ENCODE measurements around the gene ITIH1.

The ITIH1 gene

GRCh38 chr3:52796411-52796810 lies 19.0 kb downstream of the ITIH1 start:
- TF ChIP-seq Cebpa-rat (IDR thresholded peaks at IDR 0.05), result no peak
- Histone ChIP-seq H3K36me3 (no peaks in the 10 kb centered on the region), H4K20me1 (no peaks in the 10 kb centered on the region), H3K9me3 (replicated peaks in 1 of 11) (no peaks in the 10 kb centered on the region), H3K27ac (peak overlapping the region in 4 of 11 experiments; percentile 77 to 89 (median 86); a peak in 6 of 22 replicates), H3K4me1 (peaks cover 30 to 90% (median 70%) of the 10 kb centered on the region in 10 experiments), H3K4me3 (no peak overlapping the region), H3K27me3 (peaks cover 0 to 2% (median 0%) of the 10 kb centered on the region in 11 experiments; a peak in 2 of 22 replicates), H3K4me2 (peak overlapping the region in 8 of 11 experiments; percentile 75 to 98 (median 90); a peak in 15 of 22 replicates), H3K9ac (no peak overlapping the region)

- H3K4me1 ChIP-seq, result peaks cover 21 to 75% (median 50%) of the 10 kb centered on the region in 10 experiments
- H3K9me3 ChIP-seq (replicated peaks in 1 of 11), result no peaks in the 10 kb centered on the region
- no peak for TF ChIP-seq Cebpa-rat (IDR thresholded peaks at IDR 0.05)
- H3K4me2 ChIP-seq, result peak overlapping the region in 6 of 11 experiments; percentile 1 to 98 (median 36); a peak in 10 of 22 replicates
- peak overlapping the region in 3 of 11 experiments; percentile 24 to 46 (median 35); a peak in 4 of 22 replicates for H3K27ac ChIP-seq
- H3K27me3 ChIP-seq, result no peaks in the 10 kb centered on the region
- H3K9ac ChIP-seq, result no peak overlapping the region; a peak in 1 of 22 replicates
- H4K20me1 ChIP-seq, result no peaks in the 10 kb centered on the region
- no peak overlapping the region for H3K4me3 ChIP-seq
- no peaks in the 10 kb centered on the region for H3K36me3 ChIP-seq
Measured at GRCh38 chr3:52798376-52798977, 21.1 kb downstream of the ITIH1 start.

DNA sequence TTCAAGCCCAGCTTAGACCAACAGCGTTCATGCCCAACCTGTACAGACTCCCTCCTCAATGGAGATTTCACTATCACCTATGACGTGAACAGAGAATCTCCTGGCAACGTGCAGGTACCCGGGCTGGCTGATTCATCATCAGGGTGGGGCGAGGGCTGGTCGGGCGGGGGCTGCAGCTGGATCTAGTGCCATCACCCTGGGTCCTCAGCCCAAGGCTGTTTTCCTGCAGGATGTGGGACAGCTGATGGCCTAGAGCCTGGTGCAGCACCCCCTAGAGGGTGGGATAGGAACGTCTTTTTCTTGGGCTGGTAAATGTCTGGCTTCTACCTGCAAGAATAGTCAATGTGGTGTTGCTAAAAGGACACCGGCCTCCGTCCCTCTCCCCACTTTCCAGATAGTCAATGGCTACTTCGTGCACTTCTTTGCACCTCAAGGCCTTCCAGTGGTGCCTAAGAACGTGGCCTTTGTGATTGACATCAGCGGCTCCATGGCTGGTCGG lies 21.6 kb downstream of the ITIH1 start:
- H3K9ac ChIP-seq, result no peak overlapping the region
- H3K9me3 ChIP-seq (replicated peaks in 1 of 11), result no peaks in the 10 kb centered on the region
- no peaks in the 10 kb centered on the region for H3K36me3 ChIP-seq
- no peaks in the 10 kb centered on the region for H3K27me3 ChIP-seq
- H3K4me2 ChIP-seq, result peak overlapping the region in 6 of 11 experiments; percentile 3 to 40 (median 28); a peak in 5 of 22 replicates
- no peaks in the 10 kb centered on the region for H4K20me1 ChIP-seq
- H3K4me3 ChIP-seq, result no peak overlapping the region
- TF ChIP-seq Cebpa-rat (IDR thresholded peaks at IDR 0.05), result no peak
- peak overlapping the region in 3 of 11 experiments; percentile 7 to 46 (median 35); a peak in 1 of 22 replicates for H3K27ac ChIP-seq
- H3K4me1 ChIP-seq, result peaks cover 15 to 75% (median 49%) of the 10 kb centered on the region in 10 experiments

DNA sequence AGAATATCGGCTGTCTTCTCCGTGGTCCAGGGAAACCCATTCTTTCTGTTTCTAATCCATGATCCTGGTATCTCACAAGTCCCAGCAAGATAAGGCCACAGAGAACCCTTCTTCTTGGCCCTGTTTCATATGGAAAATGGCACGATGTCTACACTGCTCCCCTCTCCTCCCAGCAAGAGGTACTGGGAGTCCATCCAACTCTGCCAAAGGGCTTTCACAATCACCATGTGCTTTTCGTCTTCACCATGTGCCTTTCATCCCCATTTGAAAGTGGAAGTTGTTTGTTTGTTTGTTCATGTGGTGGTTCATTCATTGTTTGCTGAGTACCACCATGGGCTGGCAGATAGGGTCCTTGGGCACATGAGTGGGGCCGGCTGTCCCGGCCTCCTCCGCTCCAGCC lies 22.7 kb downstream of the ITIH1 start:
- no peak for TF ChIP-seq Cebpa-rat (IDR thresholded peaks at IDR 0.05)
- Histone ChIP-seq H3K27ac (peak overlapping the region in 4 of 11 experiments; percentile 12 to 45 (median 29); a peak in 5 of 22 replicates), H3K4me1 (peaks cover 12 to 75% (median 49%) of the 10 kb centered on the region in 10 experiments), H3K36me3 (no peaks in the 10 kb centered on the region), H3K9ac (no peak overlapping the region), H3K4me3 (no peak overlapping the region), H3K27me3 (no peaks in the 10 kb centered on the region), H3K9me3 (replicated peaks in 1 of 11) (no peaks in the 10 kb centered on the region), H3K4me2 (peak overlapping the region in 5 of 11 experiments; percentile 1 to 31 (median 10); a peak in 7 of 22 replicates), H4K20me1 (no peaks in the 10 kb centered on the region)

DNA sequence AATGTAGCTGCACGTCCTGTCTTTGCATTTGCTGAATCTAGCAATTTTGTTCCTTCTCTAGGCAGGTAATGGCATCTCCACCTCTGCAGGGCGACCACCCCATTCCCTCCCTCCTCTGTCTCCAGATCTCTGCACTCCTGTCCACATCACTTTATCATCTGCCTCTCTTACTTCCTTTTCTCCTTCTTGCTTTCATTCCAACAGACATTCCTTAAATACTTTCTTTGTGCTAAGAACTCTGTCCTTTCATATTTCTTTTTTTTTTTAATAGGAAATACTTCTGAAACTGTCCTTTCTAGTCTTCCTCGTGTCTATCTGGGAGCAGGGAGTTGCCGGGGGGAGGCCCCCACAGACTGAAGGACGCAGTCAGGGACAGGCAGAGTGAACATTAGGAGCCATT lies 24.4 kb downstream of the ITIH1 start:
- no peaks in the 10 kb centered on the region for H3K27me3 ChIP-seq

GRCh38 chr3:52805270-52806039 lies 28.1 kb downstream of the ITIH1 start:
- Histone ChIP-seq H3K27ac (peak overlapping the region in 8 of 11 experiments; percentile 35 to 97 (median 95); a peak in 16 of 22 replicates), H3K36me3 (peaks cover 0 to 7% (median 0%) of the 10 kb centered on the region in 11 experiments; a peak in 2 of 22 replicates), H3K4me2 (peak overlapping the region; percentile 26 to 91 (median 82); a peak in 20 of 22 replicates), H3K9me3 (replicated peaks in 1 of 11) (no peaks in the 10 kb centered on the region; a peak in 2 of 22 replicates), H3K27me3 (no peaks in the 10 kb centered on the region), H3K4me1 (peaks cover 24 to 75% (median 69%) of the 10 kb centered on the region in 10 experiments), H4K20me1 (no peaks in the 10 kb centered on the region), H3K4me3 (no peak overlapping the region), H3K9ac (peak overlapping the region in 7 of 11 experiments; percentile 36 to 82 (median 68); a peak in 12 of 22 replicates)
- TF ChIP-seq Cebpa-rat (IDR thresholded peaks at IDR 0.05), result peak in 2 of 11 experiments; percentile 34 to 35; a peak in 2 of 22 replicates

More for the DNA sequence above, 24.4 kb downstream of the ITIH1 start:
- Histone ChIP-seq H3K4me2 (no peak overlapping the region), H3K36me3 (no peaks in the 10 kb centered on the region), H3K27ac (peak overlapping the region in 3 of 11 experiments; percentile 38 to 58 (median 50); a peak in 4 of 22 replicates), H3K9me3 (replicated peaks in 1 of 11) (no peaks in the 10 kb centered on the region), H4K20me1 (no peaks in the 10 kb centered on the region), H3K4me1 (peaks cover 12 to 75% (median 53%) of the 10 kb centered on the region in 10 experiments), H3K9ac (no peak overlapping the region), H3K4me3 (no peak overlapping the region)
- TF ChIP-seq Cebpa-rat (IDR thresholded peaks at IDR 0.05), result no peak

GRCh38 chr3:52809149-52809548 lies 31.8 kb downstream of the ITIH1 start:
- H3K4me2 ChIP-seq, result peak overlapping the region in 10 of 11 experiments; percentile 54 to 91 (median 82); a peak in 19 of 22 replicates
- H3K36me3 ChIP-seq, result peaks cover 0 to 7% (median 0%) of the 10 kb centered on the region in 11 experiments; a peak in 2 of 22 replicates
- H3K9me3 ChIP-seq (replicated peaks in 1 of 11), result no peaks in the 10 kb centered on the region; a peak in 2 of 22 replicates
- H3K27ac ChIP-seq, result peak overlapping the region in 8 of 11 experiments; percentile 76 to 97 (median 95); a peak in 18 of 22 replicates
- H3K4me1 ChIP-seq, result peaks cover 24 to 100% (median 100%) of the 10 kb centered on the region in 10 experiments
- no peak for TF ChIP-seq Cebpa-rat (IDR thresholded peaks at IDR 0.05)
- peak overlapping the region in 3 of 10 experiments; percentile 3 to 20 (median 8); a peak in 3 of 20 replicates for H3K4me3 ChIP-seq
- no peaks in the 10 kb centered on the region for H3K27me3 ChIP-seq
- peak overlapping the region in 7 of 11 experiments; percentile 51 to 82 (median 79); a peak in 15 of 22 replicates for H3K9ac ChIP-seq
- H4K20me1 ChIP-seq, result no peaks in the 10 kb centered on the region

DNA sequence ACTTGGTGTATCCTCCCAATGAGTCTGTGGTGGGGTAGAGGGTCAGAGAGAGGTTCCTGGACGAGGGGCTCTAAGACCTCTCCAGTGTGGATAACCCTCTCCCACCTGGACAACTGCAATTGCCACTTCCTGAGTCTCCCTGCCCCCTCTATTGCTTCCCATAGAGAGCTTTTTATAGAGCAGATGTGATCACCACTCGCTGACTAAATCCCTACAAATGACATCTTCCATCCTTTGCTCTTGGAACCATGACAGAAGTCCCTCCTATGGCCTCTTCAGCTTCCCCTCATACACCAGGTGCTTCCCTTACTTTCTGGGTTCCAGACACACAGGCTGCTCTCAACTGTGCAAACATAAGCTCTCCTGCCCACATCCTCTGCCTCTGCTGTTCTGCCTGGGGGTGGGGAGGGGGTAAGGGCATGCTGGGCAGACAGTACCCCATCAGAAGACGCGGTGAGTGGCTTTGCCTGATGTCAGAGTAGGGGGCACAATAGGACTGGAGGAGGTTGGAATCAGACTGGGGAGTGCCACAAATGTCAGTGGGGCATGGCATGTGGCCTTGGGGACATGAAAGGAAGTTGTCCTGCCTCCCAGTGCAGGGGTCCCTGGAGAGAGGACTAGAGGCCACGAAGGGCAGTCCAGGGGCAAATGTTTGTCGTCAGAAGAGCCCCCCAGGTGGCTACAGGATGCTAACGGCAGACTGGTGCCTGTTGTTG lies 32.4 kb downstream of the ITIH1 start:
- Histone ChIP-seq H4K20me1 (no peaks in the 10 kb centered on the region), H3K36me3 (peaks cover 0 to 7% (median 0%) of the 10 kb centered on the region in 11 experiments; a peak in 2 of 22 replicates), H3K9ac (peak overlapping the region in 8 of 11 experiments; percentile 39 to 82 (median 74); a peak in 15 of 22 replicates), H3K9me3 (replicated peaks in 1 of 11) (no peaks in the 10 kb centered on the region; a peak in 2 of 22 replicates), H3K4me3 (peak overlapping the region in 3 of 10 experiments; percentile 3 to 35 (median 33); a peak in 4 of 20 replicates), H3K4me1 (peaks cover 23 to 100% (median 100%) of the 10 kb centered on the region in 10 experiments), H3K27ac (peak overlapping the region in 9 of 11 experiments; percentile 34 to 97 (median 95); a peak in 18 of 22 replicates), H3K4me2 (peak overlapping the region; percentile 31 to 91 (median 82)), H3K27me3 (no peaks in the 10 kb centered on the region)
- TF ChIP-seq Cebpa-rat (IDR thresholded peaks at IDR 0.05), result peak in 4 of 11 experiments; percentile 20 to 67 (median 27); a peak in 2 of 22 replicates
